ENCODE measurements around the gene SNRNP48. TPM values are rescaled to one million over a fixed set of nuclear protein-coding genes. Genes with fewer than 3 reads are reported as not detected.

SNRNP48 gene
- total and polyA plus RNA-seq, 2 of the 8 experiments (the other 6 are each of a cell fraction or from before 2014, with no cell fraction given): 7.7 to 21.0 TPM

DNA sequence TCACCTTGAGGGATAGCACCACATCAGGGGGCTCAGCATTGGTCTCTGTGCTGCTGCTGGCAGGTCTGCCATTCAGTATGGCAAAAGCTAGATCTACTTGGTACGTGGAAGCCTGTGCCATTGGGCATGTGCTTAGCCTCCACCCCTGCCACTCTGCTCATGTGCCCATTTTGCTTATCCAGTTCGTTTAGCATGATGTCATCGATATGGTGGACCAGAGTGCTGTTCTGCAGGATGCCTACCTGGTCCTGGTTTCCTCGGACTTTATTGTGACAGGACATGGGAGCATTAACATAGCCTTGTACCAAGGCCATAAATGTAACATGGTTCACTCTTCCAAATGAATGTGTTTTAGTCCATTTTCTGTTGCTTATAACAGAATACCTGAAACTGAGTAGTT lies 68.5 kb downstream of the SNRNP48 start:
- Histone ChIP-seq H3K23me2 (ENCODE audit: low read depth, low read length) (no peaks in the 10 kb centered on the region), H3K4ac (replicated peaks; ENCODE audit: insufficient read length, low read depth, low read length) (no peak overlapping the region), H3K79me2 (ENCODE audit: control insufficient read depth in 1 of 2, insufficient read depth in 2 of 2, low read length in 2 of 2) (no peaks in the 10 kb centered on the region), H3K18ac (ENCODE audit: extremely low read depth, low read length) (no peak overlapping the region), H4K20me1 (replicated peaks in 1 of 2; ENCODE audit: control insufficient read depth in 1 of 2, insufficient read depth in 2 of 2, low read length in 2 of 2) (no peaks in the 10 kb centered on the region), H2BK15ac (ENCODE audit: low read length) (no peak overlapping the region), H3K36me3 (ENCODE audit: control insufficient read depth in 2 of 4, insufficient read depth in 4 of 4, low read length in 3 of 4) (no peaks in the 10 kb centered on the region), H4K8ac (ENCODE audit: extremely low read depth, insufficient read depth, low read length) (no peak overlapping the region), H3K9me3 (ENCODE audit: insufficient read depth in 2 of 2, low read depth in 1 of 2, low read length in 1 of 2) (no peaks in the 10 kb centered on the region), H3K56ac (replicated peaks; ENCODE audit: insufficient read length, low read depth, low read length) (no peak overlapping the region), H3K4me2 (ENCODE audit: insufficient read depth in 1 of 2, low read depth in 2 of 2, low read length in 2 of 2) (no peak overlapping the region), H2BK20ac (ENCODE audit: low read length) (no peak overlapping the region), H3K23ac (ENCODE audit: insufficient read length) (no peak overlapping the region), H2BK5ac (ENCODE audit: low read depth, low read length) (no peak overlapping the region), H2BK12ac (ENCODE audit: low read depth, low read length) (no peak overlapping the region), H4K5ac (ENCODE audit: insufficient read length, low read depth, low read length) (no peak overlapping the region), H3K4me3 (ENCODE audit: extremely low read depth in 1 of 4, insufficient read depth in 2 of 4, low read depth in 3 of 4, low read length in 4 of 4) (no peak overlapping the region), H3K9ac (replicated peaks in 1 of 4; ENCODE audit: extremely low read depth in 1 of 4, low read depth in 3 of 4, low read length in 3 of 4) (no peak overlapping the region), H4K91ac (replicated peaks; ENCODE audit: insufficient read length, low read length) (no peak overlapping the region), H2BK120ac (replicated peaks; ENCODE audit: low read depth, low read length) (no peak overlapping the region), H3K27ac (ENCODE audit: low read depth, low read length) (no peak overlapping the region), H2AK5ac (ENCODE audit: low read depth, low read length) (no peak overlapping the region), H3K4me1 (replicated peaks in 1 of 4; ENCODE audit: control insufficient read depth in 3 of 4, insufficient read depth in 4 of 4, low read length in 3 of 4) (no peaks in the 10 kb centered on the region), H3K27me3 (replicated peaks in 1 of 4; ENCODE audit: control insufficient read depth in 3 of 4, extremely low read depth in 1 of 4, insufficient read depth in 3 of 4, low read length in 3 of 4) (no peaks in the 10 kb centered on the region), H3K14ac (ENCODE audit: insufficient read length) (no peak overlapping the region), H3K79me1 (ENCODE audit: low read depth, low read length) (no peaks in the 10 kb centered on the region), H2AFZ (ENCODE audit: low read length) (no peak overlapping the region)
- DNase-seq (ENCODE audit: low read depth in 1 of 2, low spot score in 2 of 2): no peak
- POLR2A ChIA-PET (ENCODE audit: partially characterized antibody): no interaction called here
- FAIRE-seq: no peak
- CTCF ChIA-PET (ENCODE audit: partially characterized antibody): interaction anchor here (0.5 to 1.3 kb wide), 2 partner anchors 17 to 155 kb away, joined by 3 read pairs; no protein-coding TSS in a partner anchor
- 80% methylated on average over 4 of the region's 4 CpGs; no CpG with 5 or more reads in 1 of the 2 experiments for WGBS, 2 experiments (ENCODE audit: extremely low coverage in 1 of 2, insufficient coverage in 1 of 2, insufficient read length in 1 of 2, insufficient replicate concordance in 2 of 2, low coverage in 1 of 2, low lambda C conversion rate in 2 of 2, missing lambda C conversion rate in 1 of 2)
- TF ChIP-seq CEBPB (IDR thresholded peaks at IDR 0.05; ENCODE audit: low read depth, low read length) (no peak), GTF2F1 (IDR thresholded peaks at IDR 0.05; ENCODE audit: borderline replicate concordance, low read depth, low read length) (no peak), EGR1 (IDR thresholded peaks at IDR 0.05; ENCODE audit: borderline replicate concordance, low read depth, low read length) (no peak), SIRT6 (IDR thresholded peaks at IDR 0.05; ENCODE audit: low read length) (no peak), E2F6 (IDR thresholded peaks at IDR 0.05) (no peak), TAF7 (optimal IDR thresholded peaks at IDR 0.05; ENCODE audit: borderline replicate concordance, low read depth, low read length) (no peak), SP4 (IDR thresholded peaks at IDR 0.05; ENCODE audit: low read length) (no peak), TAF1 (IDR thresholded peaks at IDR 0.05; ENCODE audit: low read depth, low read length) (no peak), SIX5 (IDR thresholded peaks at IDR 0.05; ENCODE audit: low read depth, low read length) (no peak), POLR2A (IDR thresholded peaks at IDR 0.05; ENCODE audit: control extremely low read depth in 1 of 2, low read depth in 2 of 2, low read length in 2 of 2) (no peak), HDAC2 (IDR thresholded peaks at IDR 0.05; ENCODE audit: borderline replicate concordance in 1 of 2, low read depth in 2 of 2, low read length in 2 of 2) (no peak)
- TF ChIP-seq, protein P1, sequence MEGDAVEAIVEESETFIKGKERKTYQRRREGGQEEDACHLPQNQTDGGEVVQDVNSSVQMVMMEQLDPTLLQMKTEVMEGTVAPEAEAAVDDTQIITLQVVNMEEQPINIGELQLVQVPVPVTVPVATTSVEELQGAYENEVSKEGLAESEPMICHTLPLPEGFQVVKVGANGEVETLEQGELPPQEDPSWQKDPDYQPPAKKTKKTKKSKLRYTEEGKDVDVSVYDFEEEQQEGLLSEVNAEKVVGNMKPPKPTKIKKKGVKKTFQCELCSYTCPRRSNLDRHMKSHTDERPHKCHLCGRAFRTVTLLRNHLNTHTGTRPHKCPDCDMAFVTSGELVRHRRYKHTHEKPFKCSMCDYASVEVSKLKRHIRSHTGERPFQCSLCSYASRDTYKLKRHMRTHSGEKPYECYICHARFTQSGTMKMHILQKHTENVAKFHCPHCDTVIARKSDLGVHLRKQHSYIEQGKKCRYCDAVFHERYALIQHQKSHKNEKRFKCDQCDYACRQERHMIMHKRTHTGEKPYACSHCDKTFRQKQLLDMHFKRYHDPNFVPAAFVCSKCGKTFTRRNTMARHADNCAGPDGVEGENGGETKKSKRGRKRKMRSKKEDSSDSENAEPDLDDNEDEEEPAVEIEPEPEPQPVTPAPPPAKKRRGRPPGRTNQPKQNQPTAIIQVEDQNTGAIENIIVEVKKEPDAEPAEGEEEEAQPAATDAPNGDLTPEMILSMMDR (IDR thresholded peaks at IDR 0.05; ENCODE audit: control extremely low read depth in 1 of 3, insufficient read depth in 1 of 3, low read depth in 1 of 3, low read length in 3 of 3): no peak

Measured in H1 (cell line).